Motor neuron (in vitro differentiated cells): ENCODE measurements around the gene TBC1D22B. TPM values are rescaled to one million over a fixed set of nuclear protein-coding genes. Genes with fewer than 3 reads are reported as not detected.

Experiments
- ATAC-seq, 8 experiments: fragments of 200-7000 bp; cut with Tn5 transposase; replicated peaks in 6 of 8; 2 replicates each; pipeline ENCODE4 v1.8.0; 2021; ENCODE audit warnings: mild to moderate bottlenecking in 8 of 8, moderate library complexity in 8 of 8
- H3K27ac ChIP-seq, 2 donors: fragments of 250-450 bp; sonication (Bioruptor Pico); 2 replicates each; pipeline ENCODE4 v1.9.0; 2021; ENCODE audit warnings: antibody characterized with exemption in 2 of 2, mild to moderate bottlenecking in 2 of 2, moderate library complexity in 1 of 2
- H3K4me1 ChIP-seq, 2 donors: fragments of 250-450 bp; sonication (Bioruptor Pico); replicated peaks in 1 of 2; 2 replicates each; pipeline ENCODE4 v1.6.1; 2021; ENCODE audit warnings: antibody characterized with exemption in 2 of 2, mild to moderate bottlenecking in 2 of 2, moderate library complexity in 1 of 2
- H3K4me3 ChIP-seq, 5 donors: fragments of 250-450 bp; sonication (Bioruptor Pico); 2 replicates each; pipeline ENCODE4 v1.9.0; 2021; ENCODE audit warnings: antibody characterized with exemption in 5 of 5, mild to moderate bottlenecking in 5 of 5, moderate library complexity in 4 of 5
- WGBS, 10 experiments: fragments of 450-650 bp; shearing (Covaris generic); methylation state at CpG; one replicate each; pipeline ENCODE4 v1.0.0; 2022; 5-methylcytosine and 5-hydroxymethylcytosine counted together
- in situ Hi-C, 9 experiments: fragments of 400-800 bp; cut with MboI; loops; one replicate each; pipeline ENCODE4 v1.15.0; 2021; ENCODE audit warnings: low sequenced_read_pairs in 9 of 9, low pct_unique_long_range_greater_than_20kb in 2 of 9; ENCODE audit not compliant: unreplicated experiment in 9 of 9
- total RNA-seq, 8 experiments: library from RNA; unstranded; fragments of 300-600 nt; gene quantifications; 2 replicates each; pipeline versions ENCODE4 v1.2.3 to v1.2.4, GENCODE V29; 2022

The TBC1D22B gene
- total RNA-seq, 8 experiments from 2014 or later: 6.4 to 17.1 (median 9.2) TPM

GRCh38 chr6:37368961-37369320 lies 111.4 kb downstream of the TBC1D22B start:
- no peak overlapping the region for H3K27ac ChIP-seq
- ATAC-seq: no peak
- WGBS, 10 experiments: 100% methylated on average over 1 of the region's 1 CpG; no CpG with 5 or more reads in 4 of the 10 experiments
- H3K4me1 ChIP-seq: no peaks in the 10 kb centered on the region
- in situ Hi-C loops: loop anchor here in 1 of 9 experiments (25.0 kb wide), 1 partner anchor 318 kb away; the partner anchor contains the start of gene MDGA1
- H3K4me3 ChIP-seq: no peak overlapping the region

- Histone ChIP-seq H3K4me1 (no peaks in the 10 kb centered on the region), H3K4me3 (no peak overlapping the region), H3K27ac (no peak overlapping the region)
- ATAC-seq: peak in 1 of 8 experiments; percentile 90
- WGBS, 10 experiments: 43 to 100% (median 85%) methylated on average over 1 of the region's 1 CpG; no CpG with 5 or more reads in 2 of the 10 experiments
- in situ Hi-C loops: loop anchor here in 1 of 9 experiments (25.0 kb wide), 1 partner anchor 318 kb away; the partner anchor contains the start of gene MDGA1
Measured at GRCh38 chr6:37369321-37370201, 112.0 kb downstream of the TBC1D22B start.

GRCh38 chr6:37371154-37372083 lies 113.8 kb downstream of the TBC1D22B start:
- no peak for ATAC-seq
- Histone ChIP-seq H3K4me3 (no peak overlapping the region), H3K4me1 (no peaks in the 10 kb centered on the region), H3K27ac (no peak overlapping the region)
- in situ Hi-C loops: loop anchor here in 1 of 9 experiments (25.0 kb wide), 1 partner anchor 316 kb away; the partner anchor contains the start of gene MDGA1
- WGBS, 10 experiments: 0 to 100% (median 95%) methylated on average over 1 to 4 of the region's 4 CpGs; no CpG with 5 or more reads in 1 of the 10 experiments

- H3K27ac ChIP-seq: no peak overlapping the region
- in situ Hi-C loops: loop anchor here in 1 of 9 experiments (25.0 kb wide), 1 partner anchor 315 kb away; the partner anchor contains the start of gene MDGA1
- WGBS, 10 experiments: 73 to 100% (median 100%) methylated on average over 1 of the region's 1 CpG
- no peak overlapping the region for H3K4me3 ChIP-seq
- H3K4me1 ChIP-seq: no peaks in the 10 kb centered on the region
- ATAC-seq: no peak
Measured at GRCh38 chr6:37372116-37372515, 114.5 kb downstream of the TBC1D22B start.

- in situ Hi-C loops: loop anchor here in 1 of 9 experiments (25.0 kb wide), 1 partner anchor 313 kb away; the partner anchor contains the start of gene MDGA1
- Histone ChIP-seq H3K4me1 (no peaks in the 10 kb centered on the region), H3K27ac (no peak overlapping the region), H3K4me3 (no peak overlapping the region)
- ATAC-seq: peak in 2 of 8 experiments; percentile 75 to 88
- 88 to 100% (median 100%) methylated on average over 1 of the region's 1 CpG; no CpG with 5 or more reads in 6 of the 10 experiments for WGBS, 10 experiments
Measured at GRCh38 chr6:37373822-37374471, 116.4 kb downstream of the TBC1D22B start.

GRCh38 chr6:37375376-37375775 lies 117.8 kb downstream of the TBC1D22B start:
- H3K4me1 ChIP-seq: no peaks in the 10 kb centered on the region
- ATAC-seq: no peak
- H3K4me3 ChIP-seq: no peak overlapping the region
- in situ Hi-C loops: no loop called here
- no peak overlapping the region for H3K27ac ChIP-seq

GRCh38 chr6:37376078-37376743 lies 118.6 kb downstream of the TBC1D22B start:
- no peak overlapping the region for H3K4me3 ChIP-seq
- no peak overlapping the region for H3K27ac ChIP-seq
- no peaks in the 10 kb centered on the region for H3K4me1 ChIP-seq
- no peak for ATAC-seq
- 71 to 100% (median 90%) methylated on average over 1 to 4 of the region's 4 CpGs; no CpG with 5 or more reads in 1 of the 10 experiments for WGBS, 10 experiments
- in situ Hi-C loops: no loop called here

- no peak overlapping the region for H3K4me3 ChIP-seq
- peak; percentile 21 to 72 (median 50) for ATAC-seq
- in situ Hi-C loops: no loop called here
- no peaks in the 10 kb centered on the region for H3K4me1 ChIP-seq
- WGBS, 10 experiments: 0 to 50% (median 0%) methylated on average over 1 to 2 of the region's 2 CpGs; no CpG with 5 or more reads in 2 of the 10 experiments
- no peak overlapping the region for H3K27ac ChIP-seq
Measured at GRCh38 chr6:37381579-37381978, 124.0 kb downstream of the TBC1D22B start.

Other genes with a start within 250 kb of the TBC1D22B start
- 10 to 100 TPM in 5 of 8 experiments, 1 to 10 TPM in 3; 3.1 to 26.3 (median 17.9) TPM for gene PIM1, start 87.6 kb upstream of the TBC1D22B start, total RNA-seq
- 1 to 10 TPM in 6 of 8 experiments, under 1 TPM in 2; 0.73 to 9.4 (median 2.1) TPM for gene TMEM217, start 372 bp downstream of the TBC1D22B start, total RNA-seq
- gene RNF8, start 96.2 kb downstream of the TBC1D22B start, total RNA-seq: 10 to 100 TPM; 19.0 to 53.9 (median 22.9) TPM
- gene CMTR1, start 175.4 kb downstream of the TBC1D22B start, total RNA-seq: 10 to 100 TPM; 24.8 to 43.3 (median 32.9) TPM
- 100 to 1,000 TPM in 3 of 8 experiments, 10 to 100 TPM in 5; 28.1 to 119 (median 89.7) TPM for gene CCDC167, start 242.1 kb downstream of the TBC1D22B start, total RNA-seq